ENCODE results near the gene TMEM87B.

The TMEM87B gene

DNA sequence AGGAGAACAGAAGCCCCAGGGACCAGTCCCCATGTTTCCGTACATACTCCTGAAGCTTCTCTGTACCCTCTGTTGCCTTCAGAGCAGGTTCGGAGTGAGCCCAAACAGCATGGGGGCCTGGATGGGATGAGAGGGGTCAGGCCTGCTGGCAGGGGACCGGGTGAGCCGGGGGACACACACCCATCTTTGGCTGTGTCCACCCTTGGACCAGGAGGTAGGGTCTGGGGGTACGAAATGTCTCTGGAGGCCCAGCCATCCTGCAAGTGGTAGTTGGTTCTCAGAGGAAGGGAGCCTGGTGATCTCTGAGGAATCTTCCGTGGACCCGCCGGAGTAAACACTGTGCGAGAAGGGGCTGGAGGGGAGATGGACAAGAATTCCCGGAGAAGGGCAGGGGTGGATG lies 98.4 kb downstream of the TMEM87B start:
- H3K27me3 ChIP-seq (ENCODE audit: control insufficient read depth in 1 of 2, insufficient read depth in 2 of 2, low read length in 2 of 2): no peaks in the 10 kb centered on the region
- H3K9me3 ChIP-seq (ENCODE audit: low read length): no peaks in the 10 kb centered on the region
- no peak overlapping the region for H3K9ac ChIP-seq (ENCODE audit: low read length)
- H3K36me3 ChIP-seq (ENCODE audit: insufficient read depth, low read length): no peaks in the 10 kb centered on the region
- peaks cover 9% of the 10 kb centered on the region for H3K4me1 ChIP-seq (ENCODE audit: insufficient read depth, low read length)
- H3K27ac ChIP-seq (ENCODE audit: low read depth, low read length): no peak overlapping the region
- no peak overlapping the region for H3K4me3 ChIP-seq (ENCODE audit: low read depth in 1 of 2, low read length in 2 of 2)

- Histone ChIP-seq H3K27me3 (ENCODE audit: control insufficient read depth in 1 of 2, insufficient read depth in 2 of 2, low read length in 2 of 2) (no peaks in the 10 kb centered on the region), H3K4me1 (ENCODE audit: insufficient read depth, low read length) (peaks cover 9% of the 10 kb centered on the region), H3K36me3 (ENCODE audit: insufficient read depth, low read length) (no peaks in the 10 kb centered on the region), H3K9ac (ENCODE audit: low read length) (no peak overlapping the region), H3K9me3 (ENCODE audit: low read length) (no peaks in the 10 kb centered on the region), H3K4me3 (ENCODE audit: low read depth in 1 of 2, low read length in 2 of 2) (no peak overlapping the region), H3K27ac (ENCODE audit: low read depth, low read length) (no peak overlapping the region)
These were observed 99.4 kb downstream of the TMEM87B start for GRCh38 chr2:112154246-112155117.

DNA sequence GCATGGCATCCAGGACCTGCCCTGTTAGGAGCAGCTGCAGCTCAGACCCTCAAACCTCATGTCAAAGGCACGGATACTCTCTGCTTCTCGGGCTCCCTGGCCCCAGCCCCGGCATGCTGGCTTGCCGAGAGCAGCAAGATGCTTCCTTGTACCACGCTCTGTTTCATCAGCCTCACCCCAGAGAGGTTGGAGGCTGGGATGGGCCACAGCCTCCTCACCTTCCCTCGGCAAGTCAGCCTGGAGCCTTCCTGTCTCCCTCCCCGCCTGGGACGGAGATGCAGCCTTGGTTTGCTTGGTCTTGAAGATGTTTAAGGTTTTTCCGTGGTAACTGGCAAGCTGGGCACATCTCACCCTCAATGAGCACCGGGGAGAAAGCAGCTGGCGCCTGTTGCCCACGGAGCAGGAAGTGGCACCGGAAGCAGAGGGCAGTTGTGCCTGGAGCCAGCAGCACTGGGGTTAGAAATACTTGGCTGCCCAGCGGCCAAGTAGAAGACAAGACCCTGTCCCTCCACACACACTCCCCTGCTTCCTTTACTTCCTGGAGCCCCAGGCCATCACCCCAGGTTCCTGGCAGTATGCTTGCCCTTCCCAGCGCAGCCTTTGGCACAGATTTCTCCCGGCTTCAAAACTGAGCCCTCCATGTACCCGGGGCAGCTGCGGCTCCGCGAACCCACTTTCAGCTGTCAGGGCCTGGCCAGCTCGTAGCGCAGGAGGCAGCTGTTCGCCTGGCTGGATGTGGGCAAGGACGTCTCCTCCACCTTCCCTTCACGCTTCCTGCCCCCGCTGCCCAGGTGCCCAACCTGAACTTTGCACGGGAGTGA lies 100.5 kb downstream of the TMEM87B start:
- Histone ChIP-seq H3K27me3 (ENCODE audit: control insufficient read depth in 1 of 2, insufficient read depth in 2 of 2, low read length in 2 of 2) (no peaks in the 10 kb centered on the region), H3K9me3 (ENCODE audit: low read length) (no peaks in the 10 kb centered on the region), H3K4me1 (ENCODE audit: insufficient read depth, low read length) (peaks cover 5% of the 10 kb centered on the region), H3K4me3 (ENCODE audit: low read depth in 1 of 2, low read length in 2 of 2) (no peak overlapping the region), H3K36me3 (ENCODE audit: insufficient read depth, low read length) (no peaks in the 10 kb centered on the region), H3K27ac (ENCODE audit: low read depth, low read length) (no peak overlapping the region), H3K9ac (ENCODE audit: low read length) (no peak overlapping the region)

DNA sequence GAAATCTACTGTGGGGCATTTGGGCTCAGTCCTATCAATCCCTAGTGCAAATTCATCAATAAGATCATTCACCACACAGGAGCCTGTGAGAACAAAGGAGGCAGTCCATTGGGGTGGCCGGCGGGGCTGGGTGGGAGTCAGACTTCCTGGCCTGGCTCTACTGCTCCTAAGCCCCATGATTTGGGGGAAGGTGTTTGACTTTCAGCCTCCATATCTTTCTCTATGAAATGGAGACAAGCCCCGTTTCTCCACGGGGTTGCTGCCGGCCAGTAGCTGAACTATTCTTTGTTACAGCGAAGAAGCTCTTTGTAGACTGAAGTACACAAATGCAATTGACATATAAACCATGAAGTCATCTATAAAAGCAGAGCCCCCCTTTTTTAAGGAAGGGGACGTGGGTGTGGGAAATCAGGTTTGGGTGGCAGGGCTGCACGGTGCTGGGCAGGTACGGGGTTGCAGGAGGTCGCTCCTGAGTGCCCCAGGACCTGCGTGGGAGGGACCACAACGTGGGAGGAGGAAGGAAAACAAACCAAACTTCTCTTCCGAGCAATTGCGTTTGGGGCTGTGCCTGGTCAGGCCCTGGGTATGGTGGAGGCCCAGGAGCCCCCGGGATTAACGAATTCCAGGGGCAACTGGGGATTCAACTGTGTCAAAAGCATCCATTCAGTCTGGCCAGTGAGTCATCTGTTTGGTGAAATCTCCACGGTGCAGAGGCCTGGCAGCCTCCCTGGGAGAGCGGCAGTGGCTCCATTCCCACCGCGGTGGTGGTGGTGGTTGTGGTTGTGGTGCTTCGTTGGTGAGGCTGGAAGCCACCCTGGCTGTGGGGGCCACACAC lies 101.3 kb downstream of the TMEM87B start:
- Histone ChIP-seq H3K27ac (ENCODE audit: low read depth, low read length) (no peak overlapping the region), H3K4me3 (ENCODE audit: low read depth in 1 of 2, low read length in 2 of 2) (no peak overlapping the region), H3K9me3 (ENCODE audit: low read length) (no peaks in the 10 kb centered on the region), H3K9ac (ENCODE audit: low read length) (no peak overlapping the region), H3K36me3 (ENCODE audit: insufficient read depth, low read length) (no peaks in the 10 kb centered on the region), H3K4me1 (ENCODE audit: insufficient read depth, low read length) (no peaks in the 10 kb centered on the region), H3K27me3 (ENCODE audit: control insufficient read depth in 1 of 2, insufficient read depth in 2 of 2, low read length in 2 of 2) (no peaks in the 10 kb centered on the region)

GRCh38 chr2:112157472-112157871 lies 102.4 kb downstream of the TMEM87B start:
- Histone ChIP-seq H3K4me1 (ENCODE audit: insufficient read depth, low read length) (no peaks in the 10 kb centered on the region), H3K36me3 (ENCODE audit: insufficient read depth, low read length) (no peaks in the 10 kb centered on the region), H3K27me3 (ENCODE audit: control insufficient read depth in 1 of 2, insufficient read depth in 2 of 2, low read length in 2 of 2) (no peaks in the 10 kb centered on the region), H3K9ac (ENCODE audit: low read length) (no peak overlapping the region), H3K27ac (ENCODE audit: low read depth, low read length) (no peak overlapping the region), H3K4me3 (ENCODE audit: low read depth in 1 of 2, low read length in 2 of 2) (no peak overlapping the region), H3K9me3 (ENCODE audit: low read length) (no peaks in the 10 kb centered on the region)

GRCh38 chr2:112159454-112159921 lies 104.4 kb downstream of the TMEM87B start:
- Histone ChIP-seq H3K9me3 (ENCODE audit: low read length) (no peaks in the 10 kb centered on the region), H3K27me3 (ENCODE audit: control insufficient read depth in 1 of 2, insufficient read depth in 2 of 2, low read length in 2 of 2) (no peaks in the 10 kb centered on the region), H3K9ac (ENCODE audit: low read length) (no peak overlapping the region), H3K36me3 (ENCODE audit: insufficient read depth, low read length) (no peaks in the 10 kb centered on the region), H3K4me3 (ENCODE audit: low read depth in 1 of 2, low read length in 2 of 2) (no peak overlapping the region), H3K27ac (ENCODE audit: low read depth, low read length) (no peak overlapping the region), H3K4me1 (ENCODE audit: insufficient read depth, low read length) (no peaks in the 10 kb centered on the region)

- Histone ChIP-seq H3K4me3 (ENCODE audit: low read depth in 1 of 2, low read length in 2 of 2) (no peak overlapping the region), H3K27me3 (ENCODE audit: control insufficient read depth in 1 of 2, insufficient read depth in 2 of 2, low read length in 2 of 2) (no peaks in the 10 kb centered on the region), H3K4me1 (ENCODE audit: insufficient read depth, low read length) (no peaks in the 10 kb centered on the region), H3K36me3 (ENCODE audit: insufficient read depth, low read length) (no peaks in the 10 kb centered on the region), H3K9me3 (ENCODE audit: low read length) (no peaks in the 10 kb centered on the region), H3K9ac (ENCODE audit: low read length) (no peak overlapping the region), H3K27ac (ENCODE audit: low read depth, low read length) (no peak overlapping the region)
These were observed 105.5 kb downstream of the TMEM87B start for GRCh38 chr2:112160283-112161250.

DNA sequence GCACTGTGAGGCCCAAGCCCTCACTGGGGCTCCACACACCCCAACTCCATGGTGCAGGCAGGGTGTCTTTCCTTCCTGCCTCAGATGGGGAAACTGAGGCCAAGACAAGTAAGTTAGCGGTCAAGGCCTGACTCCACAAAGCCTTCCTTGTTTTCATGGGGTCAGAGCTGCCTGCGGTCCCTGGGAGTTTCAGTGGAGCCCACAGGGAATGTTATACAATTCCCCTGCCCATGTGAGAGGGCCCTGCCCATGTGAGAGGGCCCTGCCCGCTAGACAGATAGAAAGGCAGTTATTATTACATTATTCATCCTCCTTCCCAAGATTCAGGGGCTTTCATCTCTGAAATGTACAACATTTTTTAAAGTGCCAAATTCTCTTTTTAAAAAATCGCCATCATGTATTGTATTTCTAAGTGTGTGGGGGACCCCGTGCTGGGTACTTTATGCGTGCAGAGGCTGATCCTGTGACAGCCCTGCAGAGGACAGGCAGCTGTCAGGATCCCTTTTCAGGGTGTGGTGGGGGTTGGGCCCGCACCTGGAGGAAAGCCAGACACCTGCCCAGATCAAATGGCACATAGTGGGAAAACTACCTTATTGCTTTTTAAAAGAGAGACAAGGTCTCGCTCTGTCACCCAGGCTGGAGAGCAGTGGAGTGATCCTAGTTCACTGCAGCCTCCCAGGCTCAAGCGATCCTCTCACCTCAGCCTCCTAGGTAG lies 106.5 kb downstream of the TMEM87B start:
- H3K4me1 ChIP-seq (ENCODE audit: insufficient read depth, low read length): no peaks in the 10 kb centered on the region
- H3K36me3 ChIP-seq (ENCODE audit: insufficient read depth, low read length): no peaks in the 10 kb centered on the region
- H3K4me3 ChIP-seq (ENCODE audit: low read depth in 1 of 2, low read length in 2 of 2): no peak overlapping the region
- no peaks in the 10 kb centered on the region for H3K27me3 ChIP-seq (ENCODE audit: control insufficient read depth in 1 of 2, insufficient read depth in 2 of 2, low read length in 2 of 2)
- no peak overlapping the region for H3K27ac ChIP-seq (ENCODE audit: low read depth, low read length)
- no peak overlapping the region for H3K9ac ChIP-seq (ENCODE audit: low read length)
- H3K9me3 ChIP-seq (ENCODE audit: low read length): no peaks in the 10 kb centered on the region

DNA sequence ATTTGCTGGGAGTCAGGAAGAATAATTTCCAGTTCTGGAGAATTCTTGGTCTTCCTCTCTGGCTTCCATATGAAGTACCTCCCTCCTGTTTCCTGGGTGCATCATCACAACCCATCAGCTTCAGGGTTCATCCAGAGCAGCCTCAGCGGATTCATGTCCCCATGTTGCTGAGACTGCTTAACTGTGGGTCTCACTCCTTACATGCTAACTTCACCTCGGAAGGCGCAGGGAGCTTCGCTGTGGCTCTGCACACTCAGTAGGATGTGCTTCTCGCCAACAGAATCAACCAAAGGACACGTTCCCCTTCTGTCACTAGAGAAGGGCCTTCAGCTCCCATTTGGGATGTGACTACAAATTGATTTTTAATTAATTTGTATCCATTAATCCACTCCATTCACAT lies 107.3 kb downstream of the TMEM87B start:
- Histone ChIP-seq H3K4me3 (ENCODE audit: low read depth in 1 of 2, low read length in 2 of 2) (no peak overlapping the region), H3K4me1 (ENCODE audit: insufficient read depth, low read length) (no peaks in the 10 kb centered on the region), H3K27ac (ENCODE audit: low read depth, low read length) (no peak overlapping the region), H3K27me3 (ENCODE audit: control insufficient read depth in 1 of 2, insufficient read depth in 2 of 2, low read length in 2 of 2) (no peaks in the 10 kb centered on the region), H3K9ac (ENCODE audit: low read length) (no peak overlapping the region), H3K9me3 (ENCODE audit: low read length) (no peaks in the 10 kb centered on the region), H3K36me3 (ENCODE audit: insufficient read depth, low read length) (no peaks in the 10 kb centered on the region)

GRCh38 chr2:112162956-112163355 lies 107.9 kb downstream of the TMEM87B start:
- no peaks in the 10 kb centered on the region for H3K36me3 ChIP-seq (ENCODE audit: insufficient read depth, low read length)
- no peak overlapping the region for H3K27ac ChIP-seq (ENCODE audit: low read depth, low read length)
- H3K9ac ChIP-seq (ENCODE audit: low read length): no peak overlapping the region
- no peaks in the 10 kb centered on the region for H3K27me3 ChIP-seq (ENCODE audit: control insufficient read depth in 1 of 2, insufficient read depth in 2 of 2, low read length in 2 of 2)
- H3K4me3 ChIP-seq (ENCODE audit: low read depth in 1 of 2, low read length in 2 of 2): no peak overlapping the region
- no peaks in the 10 kb centered on the region for H3K4me1 ChIP-seq (ENCODE audit: insufficient read depth, low read length)
- H3K9me3 ChIP-seq (ENCODE audit: low read length): no peaks in the 10 kb centered on the region
